ENCODE measurements around the gene CALML4.
"Not testable (repeated sequence)": the region's sequence is repeated elsewhere in the genome, so short reads cannot be mapped to it uniquely, and the experiment has no call there.

CALML4 gene

GRCh38 chr15:68204776-68205557 lies at the start of gene CALML4:
TSS of gene CALML4 (minus strand) at chr15:68205332. CDS start at chr15:68205247, 85 bp downstream.
- no peak for DNase-seq

- peak; percentile 54 for DNase-seq
These were observed 47.9 kb upstream of the CALML4 start for GRCh38 chr15:68252925-68253534.

GRCh38 chr15:68249058-68249713 lies 44.1 kb upstream of the CALML4 start:
- DNase-seq = no peak

GRCh38 chr15:68244235-68244634 lies 39.1 kb upstream of the CALML4 start:
- DNase-seq = no peak

DNA sequence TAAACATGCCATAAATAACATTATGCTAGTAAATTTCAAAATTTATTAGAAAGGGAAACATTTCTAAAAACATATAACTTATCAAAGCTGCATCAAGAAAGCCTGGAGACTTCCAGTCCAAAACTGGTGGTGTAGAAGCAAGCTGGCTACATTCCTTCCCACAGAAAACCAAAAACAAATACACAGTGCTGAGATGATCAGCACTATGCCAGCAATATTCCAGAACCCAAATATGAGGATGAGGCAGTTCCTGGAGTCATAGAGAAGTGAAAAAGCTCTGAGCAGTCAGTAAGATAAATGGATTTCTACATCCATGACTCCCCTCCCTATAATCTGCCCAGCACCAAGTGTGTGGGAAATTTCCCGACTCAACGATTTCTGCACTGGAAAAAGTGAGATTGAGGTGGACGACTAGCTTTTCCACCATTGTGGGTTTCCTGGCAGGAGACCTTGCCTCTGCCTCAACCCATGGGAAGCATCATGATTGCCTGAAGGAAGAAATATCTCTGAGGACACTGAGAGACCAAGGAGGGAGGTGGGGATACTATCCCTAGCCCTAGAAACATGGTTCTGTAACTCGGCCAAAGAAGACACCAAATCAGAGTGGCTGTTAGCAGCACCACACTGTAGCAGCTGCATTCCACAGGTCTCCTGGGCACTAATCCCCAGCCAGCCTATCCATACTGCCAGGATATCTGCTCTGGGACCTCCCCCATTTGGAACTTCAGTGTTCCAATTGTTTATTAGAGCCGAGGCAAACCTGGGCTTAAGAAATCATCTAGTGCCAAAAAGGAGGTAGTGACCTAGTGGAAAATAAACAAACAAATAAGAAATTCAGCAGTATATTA lies 36.2 kb upstream of the CALML4 start:
- DNase-seq = no peak

GRCh38 chr15:68239025-68239424 lies 33.9 kb upstream of the CALML4 start:
- DNase-seq = no peak

DNA sequence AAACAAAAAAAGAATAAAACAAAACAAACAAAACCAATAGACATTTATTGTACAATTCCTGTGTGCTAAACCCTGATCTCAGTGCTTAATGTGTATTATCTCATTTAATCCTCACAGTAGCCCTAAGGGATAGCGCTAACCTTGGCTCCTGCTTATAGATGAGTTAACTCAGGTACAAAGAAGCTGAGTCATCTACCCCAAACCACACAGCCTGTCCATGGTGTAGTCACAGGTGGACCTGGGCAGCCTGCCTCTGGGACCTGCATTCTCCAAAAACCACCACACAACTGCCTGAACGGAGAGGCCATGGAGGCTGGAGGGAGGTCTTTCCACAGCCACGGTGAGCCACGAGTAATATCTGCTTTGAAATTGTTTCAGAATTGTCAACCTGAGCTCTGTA lies 29.9 kb upstream of the CALML4 start:
- no peak for DNase-seq

- DNase-seq = not testable (repeated sequence)
These were observed 29.4 kb upstream of the CALML4 start for GRCh38 chr15:68234520-68234919.

DNA sequence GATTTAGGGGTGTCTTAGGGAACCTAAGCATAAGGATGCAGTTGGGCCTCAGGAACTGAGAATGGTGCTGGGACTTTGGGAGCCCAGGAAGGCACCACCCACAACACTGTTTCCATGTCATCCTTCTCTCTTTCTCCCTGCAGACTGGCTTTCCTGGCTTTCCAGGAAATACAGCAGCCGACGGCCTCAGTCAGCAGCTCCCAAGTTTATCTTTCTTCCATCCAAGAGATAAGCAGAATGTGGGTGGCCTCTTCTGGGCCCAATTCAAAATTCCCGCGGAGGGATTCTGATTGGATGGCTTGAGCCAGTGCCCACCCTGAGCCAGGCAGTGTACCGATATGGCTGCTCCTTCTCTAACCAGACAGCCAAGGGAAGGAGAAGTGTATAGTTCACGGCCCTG lies 28.9 kb upstream of the CALML4 start:
- no peak for DNase-seq

- no peak for DNase-seq
These were observed 27.8 kb upstream of the CALML4 start for GRCh38 chr15:68232937-68233336.

DNA sequence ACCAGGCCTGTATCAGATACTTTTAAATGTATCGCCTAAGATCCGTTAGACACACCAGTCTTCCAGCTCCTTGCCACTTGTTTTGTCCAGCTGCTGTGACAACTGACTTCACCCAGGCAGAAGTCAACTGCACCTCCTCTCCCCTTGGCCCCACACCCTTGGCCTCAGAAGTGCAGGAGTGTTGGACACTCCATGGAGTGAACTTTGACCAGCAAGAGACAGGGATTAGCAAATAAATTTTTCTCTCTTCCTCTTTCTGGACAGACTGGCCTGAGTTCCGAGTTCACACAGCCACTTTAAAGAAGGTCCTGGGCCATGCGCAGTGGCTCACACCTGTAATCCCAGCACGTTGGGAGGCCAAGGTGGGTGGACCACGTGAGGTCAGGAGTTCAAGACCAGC lies 27.3 kb upstream of the CALML4 start:
- no peak for DNase-seq

- DNase-seq = no peak
These were observed 26.1 kb upstream of the CALML4 start for GRCh38 chr15:68231102-68231818.

DNA sequence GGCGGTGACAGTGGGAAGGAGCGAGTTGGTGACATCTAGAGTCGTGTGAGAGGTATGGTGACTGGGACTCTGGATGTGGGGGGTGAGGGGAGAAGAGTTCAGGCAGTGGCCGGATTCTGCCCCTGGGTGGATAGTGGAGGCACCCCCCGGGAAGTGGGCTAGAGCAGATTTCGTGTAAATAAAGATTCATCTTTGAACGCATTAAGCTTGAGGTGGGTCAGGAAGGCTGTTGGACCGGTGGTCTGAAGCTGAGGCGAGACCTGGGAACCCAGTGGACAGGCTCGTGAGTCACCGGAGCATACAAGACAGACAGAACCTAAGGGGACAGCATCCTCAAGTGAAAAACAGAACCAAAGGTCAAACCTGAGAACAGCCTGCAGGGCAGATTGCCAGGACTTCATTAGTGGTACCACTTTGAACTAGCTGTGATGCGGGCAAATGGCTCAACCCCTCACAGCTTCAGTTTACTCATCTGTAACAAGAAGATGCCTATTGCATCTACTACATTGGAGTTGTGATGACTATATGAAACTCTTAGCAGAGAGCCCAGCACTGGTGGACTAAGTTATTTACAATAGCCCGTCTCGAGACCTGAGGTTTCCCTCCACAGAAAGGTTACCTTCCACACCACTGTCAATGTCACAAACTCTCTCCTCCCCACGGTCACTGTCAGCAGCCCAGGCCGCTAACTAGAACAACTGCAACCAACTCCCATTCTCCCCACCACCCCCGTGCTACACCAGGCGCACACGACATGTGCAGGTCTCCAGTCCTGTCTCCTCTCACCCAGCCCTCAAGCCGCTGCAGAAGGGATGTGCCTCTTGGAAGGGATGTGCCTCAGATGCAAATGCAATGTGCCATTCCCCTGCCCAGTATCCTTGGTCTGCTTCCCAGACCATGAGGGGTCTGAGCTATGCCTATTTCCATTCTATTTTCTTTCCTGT lies 25.3 kb upstream of the CALML4 start:
- DNase-seq = no peak

- peak; percentile 16 for DNase-seq
These were observed 24.4 kb upstream of the CALML4 start, which contains the start of gene CLN6 for GRCh38 chr15:68229386-68230156. TSS of gene CLN6 (minus strand) at chr15:68229728. CDS start at chr15:68229584, 144 bp downstream.

DNA sequence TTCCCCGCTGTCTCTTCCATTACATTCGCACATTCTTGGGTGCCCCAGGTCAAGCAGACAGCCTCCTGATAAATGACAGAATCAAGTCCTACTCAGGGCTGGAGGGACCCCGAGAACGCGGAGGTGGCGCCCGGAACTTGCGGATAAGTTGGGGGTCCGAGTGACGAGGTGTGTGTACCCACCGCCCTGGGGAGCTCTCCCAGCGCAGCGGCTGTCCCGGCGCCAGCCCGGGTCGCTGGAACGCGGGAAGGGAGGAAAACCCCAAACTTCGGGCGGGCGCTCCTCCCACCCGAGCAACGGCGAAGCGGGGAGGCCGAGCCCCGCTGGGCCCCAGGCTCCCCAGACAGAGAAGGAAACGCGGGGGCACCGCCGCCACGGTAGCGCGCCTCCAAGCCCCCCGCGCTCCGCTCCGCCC lies 23.8 kb upstream of the CALML4 start:
- no peak for DNase-seq

DNA sequence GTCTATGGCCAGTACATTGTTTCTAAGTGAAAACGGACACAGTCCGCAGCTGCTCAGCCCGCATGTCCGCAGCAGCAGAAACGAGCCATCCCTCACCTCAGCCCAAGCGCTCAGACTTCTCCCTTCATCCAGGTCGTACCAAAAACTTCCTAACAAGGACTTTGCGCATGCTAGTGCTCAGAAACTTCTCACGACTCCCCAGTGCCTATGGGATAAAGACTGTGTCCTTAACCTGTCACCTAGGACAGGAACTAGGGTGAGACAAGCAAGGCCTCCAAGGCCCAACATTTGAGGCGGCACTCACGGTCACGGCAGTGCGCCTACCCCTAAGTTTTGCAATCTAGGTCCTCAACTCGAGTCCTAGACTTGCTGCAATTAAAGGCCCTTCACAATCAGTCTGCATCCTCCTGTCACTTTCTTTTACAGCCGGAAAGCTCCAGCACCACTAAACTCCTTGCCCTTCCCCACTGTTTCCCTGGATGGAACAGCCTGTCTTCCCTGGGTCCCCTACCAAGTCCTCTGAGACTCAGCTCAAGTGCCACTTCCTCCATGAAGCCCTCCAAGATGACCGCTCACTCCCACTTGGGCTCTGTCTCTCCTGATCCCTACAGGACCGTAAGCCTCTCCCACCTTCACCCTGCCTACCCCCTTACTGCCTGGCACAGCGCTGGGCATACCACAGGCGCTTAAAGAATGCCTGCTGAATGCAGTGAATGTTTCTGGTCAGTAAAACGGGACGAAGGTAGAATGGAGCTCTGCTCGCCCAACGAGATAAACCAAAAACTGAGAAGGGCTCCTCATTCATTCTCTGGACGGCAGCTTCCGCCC lies 23.2 kb upstream of the CALML4 start:
- DNase-seq = no peak

DNA sequence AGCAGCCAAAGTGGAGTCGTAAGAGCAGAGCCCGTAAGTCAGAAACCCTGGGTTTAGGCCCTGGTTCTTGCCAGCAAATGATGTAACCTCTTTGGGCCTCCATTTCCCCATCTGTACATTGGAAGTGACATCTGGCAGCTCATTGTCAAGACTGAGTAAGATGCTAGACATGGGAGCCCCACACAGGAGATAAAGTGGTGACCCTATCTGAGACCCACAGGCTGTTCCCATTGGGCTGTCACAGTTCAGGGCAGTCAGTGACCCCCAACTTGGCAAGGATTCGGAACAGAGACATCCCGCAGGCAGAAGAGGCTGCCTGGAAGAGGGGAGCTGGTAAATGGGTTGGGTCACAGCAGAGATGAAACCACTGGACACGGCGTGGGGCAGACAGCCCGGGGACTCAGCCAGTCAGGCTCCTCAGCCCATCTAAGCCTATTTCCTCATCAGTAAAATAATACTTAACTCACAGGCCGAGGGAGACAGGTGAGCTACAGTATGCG lies 22.6 kb upstream of the CALML4 start:
- no peak for DNase-seq

DNA sequence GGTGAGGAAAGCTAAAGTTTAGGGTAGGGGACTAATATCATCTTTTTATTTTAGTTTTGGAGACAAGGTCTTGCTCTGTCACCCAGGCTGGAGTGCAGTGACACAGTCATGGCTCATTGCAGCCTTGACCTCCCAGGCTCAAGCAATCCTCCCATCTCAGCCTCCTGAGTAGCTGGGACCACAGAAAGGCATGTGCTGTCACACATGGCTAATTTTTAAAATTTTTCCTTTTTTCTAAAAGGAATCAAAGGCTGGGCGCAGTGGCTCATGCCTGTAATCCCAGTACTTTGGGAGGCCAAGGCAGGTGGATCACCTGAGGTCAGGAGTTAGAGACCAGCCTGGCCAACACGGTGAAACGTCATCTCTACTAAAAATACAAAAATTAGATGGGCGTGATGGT lies 20.3 kb upstream of the CALML4 start:
- DNase-seq = not testable (repeated sequence)
